Progenitor cell of endocrine pancreas (in vitro differentiated cells): ENCODE data around the gene ALLC. TPM values are rescaled to one million over a fixed set of nuclear protein-coding genes. Genes with fewer than 3 reads are reported as not detected.

Experiments used
- DNase-seq: peaks from one replicate; pipeline ENCODE4 v3.0.0; 2021; ENCODE audit warnings: low spot score; ENCODE audit not compliant: unreplicated experiment
- H3K27ac Mint-ChIP-seq: 2 replicates; pipeline ENCODE4 v1.8.0; 2021; ENCODE audit warnings: mild to moderate bottlenecking, moderate library complexity, mixed read lengths
- H3K27me3 Mint-ChIP-seq: 2 replicates; pipeline ENCODE4 v1.8.0; 2021; ENCODE audit warnings: mixed read lengths
- H3K36me3 Mint-ChIP-seq: 2 replicates; pipeline ENCODE4 v1.8.0; 2022; ENCODE audit warnings: mixed read lengths; ENCODE audit not compliant: insufficient read depth
- H3K4me1 Mint-ChIP-seq: 2 replicates; pipeline ENCODE4 v1.8.0; 2021; ENCODE audit warnings: low read depth, mixed read lengths
- H3K4me3 Mint-ChIP-seq: 2 replicates; pipeline ENCODE4 v1.8.0; 2021; ENCODE audit warnings: low read depth, mild to moderate bottlenecking, moderate library complexity, mixed read lengths
- H3K9me3 Mint-ChIP-seq: 2 replicates; pipeline ENCODE4 v1.8.0; 2021; ENCODE audit warnings: low read depth, mixed read lengths
- total RNA-seq: library from RNA; stranded (reverse); gene quantifications from 2 replicates; pipeline ENCODE4 v1.2.1, GENCODE V29; 2021
- TF ChIP-seq, protein P1 (sequence below): fragments of 200-600 bp; sonication (generic); IDR thresholded peaks from one replicate; pipeline ENCODE4 v1.5.0; 2021; ENCODE audit warnings: antibody characterized with exemption, mild to moderate bottlenecking; ENCODE audit not compliant: unreplicated experiment

Gene ALLC
- total RNA-seq, 1 donor from 2014 or later: not detected

GRCh38 chr2:3643371-3644245, 14.4 kb upstream of the ALLC start:
- Mint-ChIP-seq H3K36me3 (no peaks in the 10 kb centered on the region), H3K4me3 (no peak overlapping the region), H3K27me3 (peaks cover 5% of the 10 kb centered on the region), H3K4me1 (no peaks in the 10 kb centered on the region), H3K27ac (no peak overlapping the region), H3K9me3 (no peaks in the 10 kb centered on the region)
- DNase-seq: no peak
- TF ChIP-seq, protein P1, sequence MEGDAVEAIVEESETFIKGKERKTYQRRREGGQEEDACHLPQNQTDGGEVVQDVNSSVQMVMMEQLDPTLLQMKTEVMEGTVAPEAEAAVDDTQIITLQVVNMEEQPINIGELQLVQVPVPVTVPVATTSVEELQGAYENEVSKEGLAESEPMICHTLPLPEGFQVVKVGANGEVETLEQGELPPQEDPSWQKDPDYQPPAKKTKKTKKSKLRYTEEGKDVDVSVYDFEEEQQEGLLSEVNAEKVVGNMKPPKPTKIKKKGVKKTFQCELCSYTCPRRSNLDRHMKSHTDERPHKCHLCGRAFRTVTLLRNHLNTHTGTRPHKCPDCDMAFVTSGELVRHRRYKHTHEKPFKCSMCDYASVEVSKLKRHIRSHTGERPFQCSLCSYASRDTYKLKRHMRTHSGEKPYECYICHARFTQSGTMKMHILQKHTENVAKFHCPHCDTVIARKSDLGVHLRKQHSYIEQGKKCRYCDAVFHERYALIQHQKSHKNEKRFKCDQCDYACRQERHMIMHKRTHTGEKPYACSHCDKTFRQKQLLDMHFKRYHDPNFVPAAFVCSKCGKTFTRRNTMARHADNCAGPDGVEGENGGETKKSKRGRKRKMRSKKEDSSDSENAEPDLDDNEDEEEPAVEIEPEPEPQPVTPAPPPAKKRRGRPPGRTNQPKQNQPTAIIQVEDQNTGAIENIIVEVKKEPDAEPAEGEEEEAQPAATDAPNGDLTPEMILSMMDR: no peak

GRCh38 chr2:3644246-3644525, 13.8 kb upstream of the ALLC start:
- H3K9me3 Mint-ChIP-seq: no peaks in the 10 kb centered on the region

DNA sequence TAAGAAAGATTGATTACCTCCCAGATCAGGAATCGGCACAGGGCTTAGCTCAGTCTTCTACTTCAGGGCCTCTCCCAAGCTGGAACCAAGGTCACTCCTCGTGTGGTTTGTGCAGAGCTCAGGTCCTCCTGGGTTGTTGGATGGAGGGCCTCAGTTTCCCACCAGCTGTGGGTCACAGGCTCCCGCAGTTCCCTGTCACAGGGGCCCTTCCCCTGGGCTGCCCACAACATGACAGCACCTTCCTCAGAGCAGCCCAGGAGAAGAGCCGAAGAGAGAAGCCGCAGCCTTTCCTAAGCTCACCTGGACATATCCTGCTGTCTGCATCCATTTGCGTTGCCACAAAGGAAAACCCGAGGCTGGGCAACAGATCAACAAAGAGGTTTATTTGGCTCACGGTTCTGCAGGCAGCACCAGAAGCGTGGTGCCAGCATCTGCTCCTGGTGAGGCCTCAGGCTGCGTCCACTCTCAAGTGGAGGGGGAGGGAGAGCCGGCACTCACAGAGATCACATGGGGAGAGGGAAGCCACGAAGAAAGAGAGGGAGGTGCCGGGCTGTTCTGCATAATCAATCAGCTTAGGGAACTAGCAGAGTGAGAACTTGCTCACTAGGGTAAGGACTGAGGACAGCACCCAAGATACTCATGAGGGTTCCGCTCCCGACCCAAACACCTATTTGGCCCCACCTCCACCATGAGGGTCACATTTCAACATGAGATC, 13.0 kb upstream of the ALLC start:
- no peaks in the 10 kb centered on the region for H3K4me1 Mint-ChIP-seq
- H3K4me3 Mint-ChIP-seq: no peak overlapping the region

More at GRCh38 chr2:3644246-3644525, 13.8 kb upstream of the ALLC start:
- Mint-ChIP-seq H3K27me3 (peaks cover under 1% of the 10 kb centered on the region), H3K27ac (no peak overlapping the region), H3K4me3 (no peak overlapping the region), H3K36me3 (no peaks in the 10 kb centered on the region), H3K4me1 (no peaks in the 10 kb centered on the region)
- DNase-seq: no peak
- TF ChIP-seq, protein P1: no peak

DNA sequence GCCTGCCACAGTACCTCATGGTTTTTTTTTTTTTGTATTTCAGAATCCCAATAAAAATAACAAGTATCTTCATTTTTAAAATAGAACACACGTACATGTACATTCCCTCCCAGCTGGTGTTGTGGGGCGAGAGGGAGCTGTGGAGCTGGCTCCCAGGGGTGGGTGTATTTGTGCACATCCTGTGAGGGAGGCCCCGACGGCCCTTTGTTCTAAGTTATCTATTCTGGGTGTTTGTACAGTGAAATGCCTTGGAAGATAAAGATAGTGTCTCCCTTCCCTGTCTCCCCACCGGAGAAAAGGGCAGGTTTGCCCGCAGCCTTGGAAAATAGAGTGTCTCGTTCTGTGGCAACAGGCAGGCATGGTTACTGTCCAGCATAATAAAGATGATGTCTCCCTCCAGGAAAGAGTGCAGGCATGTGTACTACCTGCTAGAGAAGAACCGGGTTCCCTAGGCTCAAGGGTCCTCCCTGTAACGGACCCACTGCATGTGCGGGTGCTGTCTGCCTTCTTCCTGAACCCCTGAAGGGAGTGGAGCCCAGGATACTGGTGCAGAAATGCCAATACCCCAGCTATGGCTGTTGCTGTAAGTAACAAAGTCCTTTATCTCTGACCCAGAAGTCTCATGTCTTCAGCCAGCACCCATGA, 12.1 kb upstream of the ALLC start:
- Mint-ChIP-seq H3K9me3 (no peaks in the 10 kb centered on the region), H3K36me3 (no peaks in the 10 kb centered on the region), H3K27me3 (no peaks in the 10 kb centered on the region), H3K4me1 (peaks cover 2% of the 10 kb centered on the region), H3K4me3 (no peak overlapping the region), H3K27ac (no peak overlapping the region)
- DNase-seq: no peak
- TF ChIP-seq, protein P1: no peak

More for the DNA sequence above, 13.0 kb upstream of the ALLC start:
- Mint-ChIP-seq H3K9me3 (no peaks in the 10 kb centered on the region), H3K27me3 (no peaks in the 10 kb centered on the region), H3K27ac (no peak overlapping the region), H3K36me3 (no peaks in the 10 kb centered on the region)
- no peak for DNase-seq
- TF ChIP-seq, protein P1: no peak

GRCh38 chr2:3646446-3646845, 11.6 kb upstream of the ALLC start:
- Mint-ChIP-seq H3K27me3 (no peaks in the 10 kb centered on the region), H3K27ac (no peak overlapping the region)
- TF ChIP-seq, protein P1: no peak

More at GRCh38 chr2:3646446-3646845, 11.6 kb upstream of the ALLC start:
- Mint-ChIP-seq H3K36me3 (no peaks in the 10 kb centered on the region), H3K9me3 (no peaks in the 10 kb centered on the region), H3K4me3 (no peak overlapping the region), H3K4me1 (peaks cover 4% of the 10 kb centered on the region)
- no peak for DNase-seq
